CD4-positive, alpha-beta T cell treated with Interleukin-15 for 1 hour (primary cell): ENCODE measurements around the gene PCDHAC2.

Source experiments
- DNase-seq: peaks from one replicate; pipeline ENCODE4 v3.0.0-alpha.2; 2020

PCDHAC2 gene

DNA sequence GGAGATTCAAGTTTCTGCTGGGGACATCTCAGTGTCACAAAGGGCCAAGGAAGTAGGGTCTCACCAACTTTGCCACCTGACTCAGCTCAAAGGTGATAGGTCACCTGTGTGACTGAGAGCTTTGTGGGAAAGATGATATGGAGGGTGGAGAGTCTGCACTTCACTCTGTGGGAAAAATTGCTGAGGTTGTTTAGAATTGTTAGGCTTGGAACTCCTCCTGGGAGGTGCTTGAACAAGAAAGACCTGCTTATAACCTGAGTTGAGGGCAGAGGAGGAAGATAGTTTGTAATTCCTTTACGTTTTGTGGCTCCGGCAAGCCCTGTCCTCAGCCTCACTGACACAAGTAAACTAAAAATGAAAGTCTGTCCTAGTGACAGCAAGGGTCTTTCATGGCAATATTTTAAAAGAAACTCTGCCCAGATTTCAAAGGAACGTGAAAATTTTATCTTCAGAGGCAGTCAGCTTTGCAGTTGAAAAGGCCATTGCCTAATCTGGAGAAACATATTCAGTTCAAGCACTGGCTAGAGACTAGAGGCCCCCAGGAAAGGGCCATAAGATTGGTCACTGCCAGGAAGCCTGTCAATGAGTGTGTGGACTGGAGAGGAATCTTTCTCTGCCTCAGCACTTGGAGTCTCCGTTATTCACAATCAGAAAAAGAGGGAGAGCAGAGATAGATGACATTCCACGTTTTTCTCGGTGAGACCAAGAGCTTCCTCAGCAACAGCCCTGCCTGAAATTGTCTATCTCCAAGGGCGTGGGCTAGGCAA, 23.2 kb downstream of the PCDHAC2 start:
- DNase-seq = no peak

- no peak for DNase-seq
Measured at GRCh38 chr5:140992828-140993227, 26.6 kb downstream of the PCDHAC2 start.

DNA sequence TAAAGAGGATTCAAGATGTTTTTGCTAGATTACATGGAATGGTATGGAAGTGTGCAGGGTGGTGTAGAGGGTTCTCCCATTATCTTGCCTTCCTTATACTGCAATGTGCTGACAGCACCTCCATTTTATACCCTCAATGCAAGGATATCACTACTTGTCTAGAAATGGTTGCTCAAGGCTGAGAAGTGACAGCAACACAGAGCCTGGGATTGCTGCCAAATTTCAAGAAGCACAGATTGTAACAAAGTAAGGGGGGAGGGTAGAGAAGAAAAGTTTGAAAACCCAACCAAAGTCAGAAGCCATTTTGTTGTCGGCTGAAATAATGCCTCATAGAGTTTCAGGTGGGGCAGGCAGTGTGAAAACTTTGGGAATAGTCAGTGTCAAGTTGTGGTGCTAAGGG, 29.8 kb downstream of the PCDHAC2 start:
- no peak for DNase-seq

- DNase-seq = no peak
Measured at GRCh38 chr5:140998921-140999410, 32.7 kb downstream of the PCDHAC2 start.

DNA sequence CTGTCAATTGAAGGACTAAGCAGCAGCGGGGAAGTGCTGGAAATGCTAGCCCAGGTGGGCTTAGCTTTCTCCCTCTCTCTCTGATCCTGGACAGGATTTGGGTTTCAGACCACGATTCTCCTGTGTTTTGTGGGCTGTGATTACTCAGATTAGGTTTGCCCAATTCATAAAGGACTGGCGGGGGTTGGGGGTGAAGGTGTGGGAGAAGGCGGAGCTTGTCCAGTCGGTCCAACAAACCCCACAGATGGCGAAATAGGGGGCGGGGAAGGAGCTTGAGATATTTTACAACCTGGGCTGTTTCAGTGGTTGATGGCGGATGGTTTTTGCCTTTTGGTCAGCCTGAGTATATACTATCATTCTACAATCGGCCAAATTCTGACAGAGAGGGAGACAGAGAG, 35.2 kb downstream of the PCDHAC2 start:
- DNase-seq = no peak

GRCh38 chr5:141001844-141002604, 35.7 kb downstream of the PCDHAC2 start:
- no peak for DNase-seq

GRCh38 chr5:141002605-141002965, 36.3 kb downstream of the PCDHAC2 start:
- DNase-seq = no peak

- DNase-seq = no peak
Measured at GRCh38 chr5:141003031-141003430, 36.8 kb downstream of the PCDHAC2 start.

DNA sequence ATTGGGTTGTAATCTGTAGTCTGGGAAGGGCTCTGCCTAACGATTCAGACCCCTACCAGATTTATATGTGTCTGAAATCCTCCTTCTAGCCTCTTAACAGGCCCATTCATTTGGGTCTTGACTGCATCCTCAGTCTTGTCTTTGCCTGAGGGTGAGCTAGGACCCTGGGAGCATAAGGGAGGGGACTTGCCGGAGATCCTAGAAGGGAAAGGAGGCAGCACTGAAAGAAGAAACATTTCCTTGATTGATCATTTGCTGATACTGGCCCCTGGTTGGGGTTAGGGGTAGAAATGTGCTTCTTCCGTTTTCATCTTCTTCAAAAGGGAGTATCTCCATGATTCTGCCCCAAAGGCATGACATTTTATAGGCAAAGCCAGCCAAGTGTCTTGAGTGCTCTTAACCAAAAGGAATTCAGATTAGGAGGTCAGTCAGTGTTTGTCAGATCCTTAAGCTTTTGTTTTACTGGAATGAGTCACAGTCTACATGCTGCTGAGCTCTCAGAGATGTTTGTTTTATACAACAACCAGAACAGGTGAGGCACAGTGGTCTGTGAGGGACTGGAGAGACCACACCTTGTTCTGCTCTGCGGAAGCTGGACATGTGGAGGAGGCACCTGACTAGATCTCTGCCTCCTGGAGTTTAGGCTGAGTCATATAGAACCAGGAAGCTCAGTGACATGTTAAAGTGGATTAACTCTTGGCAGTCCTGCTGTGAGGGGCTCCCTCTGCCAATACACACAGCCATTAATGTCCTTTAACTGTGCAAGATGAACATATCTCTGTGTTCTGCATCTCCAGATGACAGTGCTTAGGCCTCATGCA, 37.7 kb downstream of the PCDHAC2 start:
- DNase-seq = no peak

DNA sequence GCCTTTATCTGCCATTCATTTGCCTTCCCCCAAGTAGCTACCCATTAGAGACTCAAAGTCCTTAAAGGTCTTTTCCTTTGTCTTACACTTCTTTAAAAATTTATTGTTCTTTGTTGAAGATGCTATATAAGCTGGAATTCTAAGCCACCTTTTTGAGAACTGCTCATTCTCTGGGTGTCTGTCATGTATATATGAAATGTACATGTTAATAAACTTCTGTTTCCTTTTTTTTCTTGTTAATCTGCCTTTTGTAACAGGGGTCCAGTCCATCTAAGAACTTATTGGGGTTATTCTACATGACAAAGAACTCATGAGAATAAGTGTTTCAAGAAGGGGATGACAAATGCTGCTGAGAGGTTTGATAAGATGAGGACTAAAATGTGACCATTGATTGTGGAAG, 41.5 kb downstream of the PCDHAC2 start:
- no peak for DNase-seq

DNA sequence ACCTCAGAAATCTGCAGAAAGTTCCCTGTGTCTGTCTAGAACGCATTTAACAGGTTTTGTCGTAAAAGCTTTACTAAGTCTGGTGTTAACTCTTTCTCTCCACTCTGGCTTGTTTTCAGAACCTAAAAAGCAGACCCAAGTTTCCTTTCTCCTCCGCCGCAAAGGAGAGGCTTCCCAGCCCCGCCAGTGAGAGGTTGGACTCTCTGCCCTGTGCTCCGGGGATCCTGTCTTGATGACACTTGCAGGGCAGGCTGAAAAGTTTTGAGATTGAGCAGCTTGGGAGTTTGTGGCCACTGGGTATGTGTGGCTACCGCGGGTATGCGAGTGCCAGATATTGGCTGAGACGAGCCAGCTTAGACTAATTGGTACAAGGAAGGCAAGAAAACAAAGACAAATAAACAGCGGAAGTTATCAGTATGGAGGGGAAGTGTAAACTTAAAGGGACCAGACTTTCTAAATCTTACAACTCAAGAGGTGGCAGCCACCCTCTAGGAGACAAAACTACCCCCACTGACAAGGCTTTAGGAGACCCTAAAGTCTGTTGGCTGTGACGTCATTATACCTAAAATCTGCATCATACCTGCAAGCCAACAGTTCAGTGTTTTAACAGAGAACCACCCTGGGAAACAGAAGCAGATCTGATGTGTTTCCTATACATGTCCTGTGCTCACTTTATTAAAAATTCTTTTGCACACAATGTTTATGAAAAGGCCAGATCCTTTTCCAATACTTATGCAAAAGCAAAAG, 43.9 kb downstream of the PCDHAC2 start:
- no peak for DNase-seq

GRCh38 chr5:141017943-141018342, 51.7 kb downstream of the PCDHAC2 start:
- DNase-seq = no peak
